Fibroblast of lung (primary cell): ENCODE measurements around the gene ZCWPW2.

ENCODE experiments used
- EZH2 ChIP-seq: IDR thresholded peaks from 2 replicates; pipeline ENCODE4 v1.5.1; 2012; ENCODE audit warnings: low read length, control low read depth, mild to moderate bottlenecking; ENCODE audit errors: missing control alignments
- TF ChIP-seq, protein P1 (sequence below), 2 donors: IDR thresholded peaks in 1 of 2; conservative IDR thresholded peaks in 1 of 2; 1 replicate in 1 of 2; 2 replicates in 1 of 2; pipeline ENCODE4 v1.5.1; 2011 to 2012; ENCODE audit warnings: low read length in 2 of 2, control low read depth in 1 of 2, inconsistent platforms in 1 of 2, low read depth in 1 of 2, mild to moderate bottlenecking in 1 of 2

- TF ChIP-seq, protein P1, sequence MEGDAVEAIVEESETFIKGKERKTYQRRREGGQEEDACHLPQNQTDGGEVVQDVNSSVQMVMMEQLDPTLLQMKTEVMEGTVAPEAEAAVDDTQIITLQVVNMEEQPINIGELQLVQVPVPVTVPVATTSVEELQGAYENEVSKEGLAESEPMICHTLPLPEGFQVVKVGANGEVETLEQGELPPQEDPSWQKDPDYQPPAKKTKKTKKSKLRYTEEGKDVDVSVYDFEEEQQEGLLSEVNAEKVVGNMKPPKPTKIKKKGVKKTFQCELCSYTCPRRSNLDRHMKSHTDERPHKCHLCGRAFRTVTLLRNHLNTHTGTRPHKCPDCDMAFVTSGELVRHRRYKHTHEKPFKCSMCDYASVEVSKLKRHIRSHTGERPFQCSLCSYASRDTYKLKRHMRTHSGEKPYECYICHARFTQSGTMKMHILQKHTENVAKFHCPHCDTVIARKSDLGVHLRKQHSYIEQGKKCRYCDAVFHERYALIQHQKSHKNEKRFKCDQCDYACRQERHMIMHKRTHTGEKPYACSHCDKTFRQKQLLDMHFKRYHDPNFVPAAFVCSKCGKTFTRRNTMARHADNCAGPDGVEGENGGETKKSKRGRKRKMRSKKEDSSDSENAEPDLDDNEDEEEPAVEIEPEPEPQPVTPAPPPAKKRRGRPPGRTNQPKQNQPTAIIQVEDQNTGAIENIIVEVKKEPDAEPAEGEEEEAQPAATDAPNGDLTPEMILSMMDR (conservative IDR thresholded peaks at IDR 0.05 in 1 of 2, IDR thresholded peaks at IDR 0.05 in 1 of 2; ENCODE audit: low read depth in 1 of 2, low read length in 2 of 2) = peak; percentile 51 to 73
- TF ChIP-seq EZH2 = no peak
Measured at GRCh38 chr3:28317438-28318022, 31.0 kb upstream of the ZCWPW2 start.
